H9 (cell line): ENCODE data around the gene NFATC1. TPM values are rescaled to one million over a fixed set of nuclear protein-coding genes. Genes with fewer than 3 reads are reported as not detected.

ENCODE experiments used
- DNase-seq: peaks from one replicate; pipeline ENCODE4 v3.0.0-alpha.2; 2017
- H2AFZ ChIP-seq: one replicate; pipeline ENCODE4 v1.6.1; 2013; ENCODE audit warnings: mild to moderate bottlenecking, low read length, control low read depth, moderate library complexity
- H2AK5ac ChIP-seq: 2 replicates; pipeline ENCODE4 v1.6.1; 2013; ENCODE audit warnings: low read length, control low read depth, mixed read lengths; ENCODE audit not compliant: insufficient read length
- H2BK120ac ChIP-seq: one replicate; pipeline ENCODE4 v1.6.1; 2013; ENCODE audit warnings: low read depth, mild to moderate bottlenecking, low read length, control low read depth, inconsistent platforms; ENCODE audit not compliant: poor library complexity, severe bottlenecking
- H2BK12ac ChIP-seq: 2 replicates; pipeline ENCODE4 v1.6.1; 2013; ENCODE audit warnings: low read length, control low read depth, mixed read lengths, low read depth; ENCODE audit not compliant: insufficient read length
- H2BK15ac ChIP-seq: 2 replicates; pipeline ENCODE4 v1.6.1; 2013; ENCODE audit warnings: low read depth, low read length, control low read depth
- H2BK20ac ChIP-seq: one replicate; pipeline ENCODE4 v1.6.1; 2013; ENCODE audit warnings: low read depth, mild to moderate bottlenecking, low read length, control low read depth, inconsistent platforms; ENCODE audit not compliant: poor library complexity, severe bottlenecking
- H2BK5ac ChIP-seq: 2 replicates; pipeline ENCODE4 v1.6.1; 2013; ENCODE audit warnings: low read length, control low read depth, mixed read lengths; ENCODE audit not compliant: insufficient read length
- H3K14ac ChIP-seq: 2 replicates; pipeline ENCODE4 v1.6.1; 2013; ENCODE audit warnings: low read length, control low read depth; ENCODE audit not compliant: insufficient read depth
- H3K18ac ChIP-seq: 2 replicates; pipeline ENCODE4 v1.6.1; 2013; ENCODE audit warnings: low read depth, mild to moderate bottlenecking, mixed read lengths, low read length, control low read depth; ENCODE audit not compliant: insufficient read length
- H3K23ac ChIP-seq: 2 replicates; pipeline ENCODE4 v1.6.1; 2013; ENCODE audit warnings: low read length, control low read depth, mixed read lengths, low read depth; ENCODE audit not compliant: insufficient read length
- H3K23me2 ChIP-seq: 2 replicates; pipeline ENCODE4 v1.6.1; 2013; ENCODE audit warnings: low read depth, mild to moderate bottlenecking, mixed read lengths, low read length, control low read depth; ENCODE audit not compliant: insufficient read length, poor library complexity, severe bottlenecking
- H3K27ac ChIP-seq: 2 replicates; pipeline ENCODE4 v1.5.1; 2013; ENCODE audit warnings: low read length, control low read depth, mixed read lengths, low read depth; ENCODE audit not compliant: insufficient read length
- H3K27me3 ChIP-seq: 2 replicates; pipeline ENCODE4 v1.6.1; 2013; ENCODE audit warnings: low read length, control low read depth, inconsistent platforms; ENCODE audit not compliant: insufficient read depth
- H3K4ac ChIP-seq: 2 replicates; pipeline ENCODE4 v1.6.1; 2013; ENCODE audit warnings: low read depth, mild to moderate bottlenecking, control low read depth, inconsistent platforms, low read length, moderate library complexity
- H3K4me1 ChIP-seq: 2 replicates; pipeline ENCODE4 v1.6.1; 2013; ENCODE audit warnings: low read length, control low read depth, inconsistent platforms; ENCODE audit not compliant: insufficient read depth
- H3K4me2 ChIP-seq: 2 replicates; pipeline ENCODE4 v1.6.1; 2013; ENCODE audit warnings: low read length, control low read depth, mixed read lengths; ENCODE audit not compliant: insufficient read length, insufficient read depth
- H3K56ac ChIP-seq: 2 replicates; pipeline ENCODE4 v1.6.1; 2013; ENCODE audit warnings: low read depth, mild to moderate bottlenecking, mixed read lengths, low read length, control low read depth; ENCODE audit not compliant: insufficient read length
- H3K79me1 ChIP-seq: 2 replicates; pipeline ENCODE4 v1.6.1; 2013; ENCODE audit warnings: low read depth, mild to moderate bottlenecking, moderate library complexity, low read length, control low read depth, inconsistent platforms; ENCODE audit not compliant: insufficient read depth, poor library complexity, severe bottlenecking
- H3K79me2 ChIP-seq: 2 replicates; pipeline ENCODE4 v1.6.1; 2013; ENCODE audit warnings: low read length, control low read depth, inconsistent platforms; ENCODE audit not compliant: insufficient read depth
- H3K9ac ChIP-seq: 2 replicates; pipeline ENCODE4 v1.6.1; 2013; ENCODE audit warnings: low read length, control low read depth, mixed read lengths; ENCODE audit not compliant: insufficient read length; ENCODE audit errors: extremely low read depth
- H3K9me3 ChIP-seq: one replicate; pipeline ENCODE4 v1.6.1; 2013; ENCODE audit warnings: low read depth, low read length, inconsistent platforms; ENCODE audit not compliant: control insufficient read depth
- H3T11ph ChIP-seq: one replicate; pipeline ENCODE4 v1.6.1; 2013; ENCODE audit warnings: mild to moderate bottlenecking, low read length, control low read depth, inconsistent platforms
- H4K20me1 ChIP-seq: one replicate; pipeline ENCODE4 v1.6.1; 2013; ENCODE audit not compliant: control insufficient read depth, insufficient read length, insufficient read depth
- H4K5ac ChIP-seq: 2 replicates; pipeline ENCODE4 v1.6.1; 2013; ENCODE audit warnings: low read depth, mild to moderate bottlenecking, mixed read lengths, low read length, control low read depth; ENCODE audit not compliant: insufficient read length
- H4K8ac ChIP-seq: replicated peaks from 2 replicates; pipeline ENCODE4 v1.6.1; 2013; ENCODE audit warnings: low read length, control low read depth, mixed read lengths, low read depth; ENCODE audit not compliant: insufficient read length
- H4K91ac ChIP-seq: 2 replicates; pipeline ENCODE4 v1.6.1; 2013; ENCODE audit warnings: low read depth, mild to moderate bottlenecking, moderate library complexity, mixed read lengths, low read length, control low read depth; ENCODE audit not compliant: insufficient read length
- H3K27ac Mint-ChIP-seq, 3 experiments: 2 replicates in 2 of 3; 3 replicates in 1 of 3; pipeline ENCODE4 v1.8.0; 2020 to 2021; ENCODE audit warnings: mixed read lengths in 3 of 3, mild to moderate bottlenecking in 1 of 3, moderate library complexity in 1 of 3
- H3K27me3 Mint-ChIP-seq: 2 replicates; pipeline ENCODE4 v1.8.0; 2021; ENCODE audit warnings: low read depth, mild to moderate bottlenecking, moderate library complexity, mixed read lengths
- H3K36me3 Mint-ChIP-seq, 3 experiments: 2 replicates in 2 of 3; 3 replicates in 1 of 3; pipeline ENCODE4 v1.8.0; 2020 to 2021; ENCODE audit warnings: low read depth in 3 of 3, mixed read lengths in 3 of 3; ENCODE audit not compliant: insufficient read depth in 1 of 3
- H3K4me1 Mint-ChIP-seq, 2 experiments: 2 replicates each; pipeline ENCODE4 v1.8.0; 2020; ENCODE audit warnings: mixed read lengths in 2 of 2
- H3K4me3 Mint-ChIP-seq, 2 experiments: 2 replicates in 1 of 2; 3 replicates in 1 of 2; pipeline ENCODE4 v1.8.0; 2020 to 2021; ENCODE audit warnings: mild to moderate bottlenecking in 2 of 2, mixed read lengths in 2 of 2, moderate library complexity in 1 of 2
- H3K9me3 Mint-ChIP-seq, 2 experiments: 2 replicates in 1 of 2; 3 replicates in 1 of 2; pipeline ENCODE4 v1.8.0; 2020; ENCODE audit warnings: mild to moderate bottlenecking in 2 of 2, mixed read lengths in 2 of 2, moderate library complexity in 1 of 2
- CTCF ChIP-seq: fragments of 200-600 bp; sonication (generic); conservative IDR thresholded peaks from 3 replicates; pipeline ENCODE4 v1.8.0; 2021; ENCODE audit warnings: antibody characterized with exemption, mild to moderate bottlenecking
- WGBS: extraction: QIAGEN DNeasy Blood & Tissue Kit; methylation state at CpG from one replicate; pipeline ENCODE4 v1.1.7; 2013; ENCODE audit warnings: missing lambda C conversion rate, low lambda C conversion rate, mixed read lengths; ENCODE audit not compliant: insufficient read length; ENCODE audit errors: extremely low coverage; 5-methylcytosine and 5-hydroxymethylcytosine counted together
- total RNA-seq: library from RNA; stranded (reverse); gene quantifications from 2 replicates; pipeline ENCODE4 v1.2.1, GENCODE V29; 2021

The NFATC1 gene
- total RNA-seq, 1 experiment from 2014 or later: 5.5 TPM

GRCh38 chr18:79523206-79523735, 127.5 kb downstream of the NFATC1 start:
- H4K8ac ChIP-seq: no peak overlapping the region
- Mint-ChIP-seq H3K36me3 (no peaks in the 10 kb centered on the region), H3K4me3 (no peak overlapping the region), H3K27me3 (peaks cover 2% of the 10 kb centered on the region; the same call in 1 of the 2 replicates), H3K9me3 (no peaks in the 10 kb centered on the region), H3K4me1 (peaks cover 5 to 22% of the 10 kb centered on the region in 2 experiments), H3K27ac (0 out of 7 replicates have a peak overlapping the region, but pooled peaks of 2 of the 3 experiments have one; percentile 36 to 39)
- no CpG with 5 or more reads among the region's 11 CpGs for WGBS
- H2BK5ac ChIP-seq: no peak overlapping the region
- no peaks in the 10 kb centered on the region for H3K23me2 ChIP-seq
- H3K4ac ChIP-seq: no peak overlapping the region
- H3K23ac ChIP-seq: no peak overlapping the region
- no peaks in the 10 kb centered on the region for H3K9me3 ChIP-seq
- no peak overlapping the region for H3K9ac ChIP-seq
- no peak overlapping the region for H3K18ac ChIP-seq
- no peak overlapping the region for H2BK20ac ChIP-seq
- H3K4me1 ChIP-seq: no peaks in the 10 kb centered on the region
- no peaks in the 10 kb centered on the region for H3K79me2 ChIP-seq
- no peak overlapping the region for H4K5ac ChIP-seq
- TF ChIP-seq CTCF: no peak
- no peak overlapping the region for H2BK12ac ChIP-seq
- H2BK120ac ChIP-seq: no peak overlapping the region
- H3K27ac ChIP-seq: no peak overlapping the region
- H4K91ac ChIP-seq: no peak overlapping the region
- no peaks in the 10 kb centered on the region for H3K27me3 ChIP-seq
- H3K56ac ChIP-seq: no peak overlapping the region
- no peak overlapping the region for H3K4me2 ChIP-seq
- H3K14ac ChIP-seq: no peak overlapping the region
- no peak overlapping the region for H2AK5ac ChIP-seq
- DNase-seq: peak; percentile 10
- no peak overlapping the region for H2AFZ ChIP-seq
- no peaks in the 10 kb centered on the region for H3K79me1 ChIP-seq
- H3T11ph ChIP-seq: no peak overlapping the region
- no peaks in the 10 kb centered on the region for H4K20me1 ChIP-seq
- H2BK15ac ChIP-seq: no peak overlapping the region
